Measurements from ENCODE around the gene CTXN3. TPM values are rescaled to one million over a fixed set of nuclear protein-coding genes. Genes with fewer than 3 reads are reported as not detected.
A peak's percentile ranks its signal among the peaks of the same experiment; 100 is the strongest.

The CTXN3 gene
- total RNA-seq, 2 donors from 2014 or later = not detected

DNA sequence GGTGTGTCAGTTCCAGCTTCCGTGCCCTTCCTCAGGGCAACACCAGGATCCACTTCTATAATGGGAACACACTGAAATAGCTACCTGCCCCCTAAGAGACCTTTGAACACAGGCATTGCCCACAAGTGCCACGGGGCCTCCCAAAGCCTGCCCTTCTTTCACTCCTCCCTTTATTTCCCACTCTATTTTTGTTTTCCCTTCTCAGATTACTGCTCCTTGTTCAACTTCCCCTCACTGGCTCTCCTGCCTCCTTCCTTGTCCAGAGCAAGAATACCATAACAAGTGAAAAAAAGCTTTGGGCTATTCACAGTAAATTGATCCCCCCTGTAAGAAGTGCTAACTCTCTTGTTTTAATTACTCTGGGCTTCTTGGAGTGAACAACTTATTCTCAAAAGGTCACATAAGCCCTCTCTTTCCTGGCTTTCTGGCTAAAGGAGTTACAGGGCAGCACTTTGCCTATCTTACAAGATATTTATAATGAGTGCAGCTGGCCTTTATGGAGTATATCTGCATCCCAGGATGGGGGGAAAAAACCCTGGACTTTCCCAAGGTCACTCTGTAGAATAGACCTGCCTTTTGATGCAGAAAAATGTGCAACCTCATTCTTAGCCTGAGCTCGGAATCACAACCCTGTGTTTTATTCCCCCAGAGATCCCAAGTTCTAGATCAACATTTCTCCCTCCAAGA is 11.3 kb downstream of the CTXN3 start:
- no peaks in the 10 kb centered on the region for H3K36me3 ChIP-seq
- intact Hi-C loops (cut with DNase I) = no loop called here
- no peaks in the 10 kb centered on the region for H3K27me3 ChIP-seq (replicated peaks; ENCODE audit: insufficient read depth)
- no peak for DNase-seq (ENCODE audit: low spot score)
- no peaks in the 10 kb centered on the region for H3K4me1 ChIP-seq (replicated peaks)
- no peak overlapping the region for H3K27ac ChIP-seq
- H3K4me3 ChIP-seq = no peak overlapping the region
- no peaks in the 10 kb centered on the region for H3K9me3 ChIP-seq
- 51% methylated on average over 3 of the region's 3 CpGs for WGBS
- TF ChIP-seq POLR2A (IDR thresholded peaks at IDR 0.05) (no peak), CTCF (IDR thresholded peaks at IDR 0.05) (no peak), POLR2AphosphoS5 (IDR thresholded peaks at IDR 0.05) (no peak)

GRCh38 chr5:127664093-127664492 is 15.2 kb downstream of the CTXN3 start:
- intact Hi-C loops (cut with DNase I) = no loop called here
- H3K36me3 ChIP-seq = no peaks in the 10 kb centered on the region
- TF ChIP-seq CTCF (IDR thresholded peaks at IDR 0.05) (no peak), POLR2A (IDR thresholded peaks at IDR 0.05) (no peak), POLR2AphosphoS5 (IDR thresholded peaks at IDR 0.05) (no peak)
- H3K4me1 ChIP-seq (replicated peaks) = no peaks in the 10 kb centered on the region
- H3K27me3 ChIP-seq (replicated peaks; ENCODE audit: insufficient read depth) = no peaks in the 10 kb centered on the region
- DNase-seq (ENCODE audit: low spot score) = no peak
- peak overlapping the region in 1 of 2 donors; percentile 10 for H3K27ac ChIP-seq
- WGBS = 75% methylated on average over 5 of the region's 5 CpGs
- H3K9me3 ChIP-seq = no peaks in the 10 kb centered on the region
- no peak overlapping the region for H3K4me3 ChIP-seq

- Histone ChIP-seq H3K9me3 (no peaks in the 10 kb centered on the region), H3K27ac (no peak overlapping the region), H3K4me1 (replicated peaks) (no peaks in the 10 kb centered on the region), H3K4me3 (no peak overlapping the region), H3K27me3 (replicated peaks; ENCODE audit: insufficient read depth) (no peaks in the 10 kb centered on the region), H3K36me3 (no peaks in the 10 kb centered on the region)
- DNase-seq (ENCODE audit: low spot score) = no peak
- intact Hi-C loops (cut with DNase I) = loop anchor here (5.0 kb wide), 1 partner anchor 42 kb away; no protein-coding TSS in a partner anchor
- TF ChIP-seq POLR2A (IDR thresholded peaks at IDR 0.05) (no peak), CTCF (IDR thresholded peaks at IDR 0.05) (no peak), POLR2AphosphoS5 (IDR thresholded peaks at IDR 0.05) (no peak)
Observed at GRCh38 chr5:127665641-127666040, 16.8 kb downstream of the CTXN3 start.

- Histone ChIP-seq H3K36me3 (no peaks in the 10 kb centered on the region), H3K27ac (no peak overlapping the region), H3K27me3 (replicated peaks; ENCODE audit: insufficient read depth) (no peaks in the 10 kb centered on the region), H3K4me1 (replicated peaks) (no peaks in the 10 kb centered on the region), H3K9me3 (no peaks in the 10 kb centered on the region), H3K4me3 (no peak overlapping the region)
- intact Hi-C loops (cut with DNase I) = loop anchor here (5.0 kb wide), 1 partner anchor 41 kb away; no protein-coding TSS in a partner anchor
- 64% methylated on average over 3 of the region's 3 CpGs for WGBS
- TF ChIP-seq POLR2AphosphoS5 (IDR thresholded peaks at IDR 0.05) (no peak), CTCF (IDR thresholded peaks at IDR 0.05) (no peak)
- DNase-seq (ENCODE audit: low spot score) = no peak
Observed at GRCh38 chr5:127666043-127666716, 17.3 kb downstream of the CTXN3 start.

DNA sequence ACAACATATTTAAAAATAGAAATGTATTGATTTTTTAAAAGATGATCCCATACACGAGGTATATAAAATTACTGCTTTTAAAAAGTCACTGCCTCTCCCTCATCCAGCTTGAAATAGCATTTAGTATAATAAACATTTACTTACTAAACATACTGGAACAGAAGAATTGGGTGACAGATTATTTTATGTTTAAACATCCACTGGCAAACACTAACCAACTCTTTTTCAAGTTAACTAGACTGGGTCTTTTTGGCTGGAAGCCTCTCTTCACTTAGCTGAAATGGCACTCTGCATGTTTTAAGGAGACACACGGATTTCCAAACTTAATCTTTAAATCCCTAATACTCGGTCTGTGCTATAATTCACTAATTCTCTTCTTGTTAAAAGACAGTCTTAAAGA is 19.0 kb downstream of the CTXN3 start:
- H3K27ac ChIP-seq = no peak overlapping the region
- DNase-seq (ENCODE audit: low spot score) = no peak
- WGBS = 19% methylated on average over 3 of the region's 3 CpGs
- intact Hi-C loops (cut with DNase I) = loop anchor here (5.0 kb wide), 1 partner anchor 39 kb away; no protein-coding TSS in a partner anchor
- H3K4me3 ChIP-seq = no peak overlapping the region
- H3K4me1 ChIP-seq (replicated peaks) = no peaks in the 10 kb centered on the region
- H3K27me3 ChIP-seq (replicated peaks; ENCODE audit: insufficient read depth) = no peaks in the 10 kb centered on the region
- H3K36me3 ChIP-seq = no peaks in the 10 kb centered on the region
- no peaks in the 10 kb centered on the region for H3K9me3 ChIP-seq
- no peak for TF ChIP-seq POLR2AphosphoS5 (IDR thresholded peaks at IDR 0.05)
- no peak for TF ChIP-seq CTCF (IDR thresholded peaks at IDR 0.05)
- no peak for TF ChIP-seq POLR2A (IDR thresholded peaks at IDR 0.05)

All from prostate gland (tissue), 2 donors.